Inflammatory macrophage treated with lipopolysaccharide for 4 hours (primary cell): ENCODE measurements around the gene FGF18.
"Not testable (repeated sequence)": the region's sequence is repeated elsewhere in the genome, so short reads cannot be mapped to it uniquely, and the experiment has no call there.

Experiments
- DNase-seq: peaks from one replicate; pipeline ENCODE4 v3.0.0-alpha.2; 2020

The FGF18 gene, protein sequence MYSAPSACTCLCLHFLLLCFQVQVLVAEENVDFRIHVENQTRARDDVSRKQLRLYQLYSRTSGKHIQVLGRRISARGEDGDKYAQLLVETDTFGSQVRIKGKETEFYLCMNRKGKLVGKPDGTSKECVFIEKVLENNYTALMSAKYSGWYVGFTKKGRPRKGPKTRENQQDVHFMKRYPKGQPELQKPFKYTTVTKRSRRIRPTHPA

DNA sequence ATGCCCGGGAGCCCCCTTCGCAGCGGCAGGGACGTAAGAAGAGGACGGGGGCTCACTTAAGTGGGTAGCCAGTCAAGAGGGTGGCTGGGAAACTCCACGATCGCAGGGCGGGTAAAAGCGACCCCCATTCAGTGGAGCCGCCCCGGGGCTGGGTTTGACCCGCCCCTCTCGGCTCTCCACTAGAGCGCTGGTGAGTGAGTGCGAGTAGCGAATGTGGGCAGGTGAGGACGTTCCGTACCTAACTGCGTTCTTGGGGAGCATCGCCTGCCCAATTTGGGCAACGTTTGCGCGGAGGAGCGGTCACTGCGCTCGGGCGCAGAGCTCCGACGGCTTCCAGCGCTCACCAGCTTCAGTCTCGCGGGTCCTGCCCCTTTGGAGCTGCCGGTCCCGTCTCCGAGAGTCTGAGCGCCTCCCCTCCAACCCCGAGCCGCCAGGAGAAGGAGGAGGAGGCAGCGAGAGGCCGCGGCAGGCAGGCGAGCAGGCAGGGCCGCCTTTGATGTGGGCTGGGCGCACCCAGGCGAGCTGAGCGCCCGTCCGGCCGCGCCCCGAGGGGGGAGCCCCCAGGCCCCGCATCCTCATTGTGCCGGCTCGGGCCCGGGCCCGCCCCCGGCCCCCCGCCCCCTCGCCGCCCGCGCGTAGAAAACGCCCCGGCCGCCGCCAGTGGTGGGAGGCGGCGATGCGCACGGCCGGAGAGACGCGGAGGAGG is at the start of gene FGF18:
Gene FGF18 (plus strand): TSS at position 666 of the 706 bp plus-strand sequence. CDS start 553 bp downstream, outside the sequence.
- DNase-seq = peak; percentile 5

DNA sequence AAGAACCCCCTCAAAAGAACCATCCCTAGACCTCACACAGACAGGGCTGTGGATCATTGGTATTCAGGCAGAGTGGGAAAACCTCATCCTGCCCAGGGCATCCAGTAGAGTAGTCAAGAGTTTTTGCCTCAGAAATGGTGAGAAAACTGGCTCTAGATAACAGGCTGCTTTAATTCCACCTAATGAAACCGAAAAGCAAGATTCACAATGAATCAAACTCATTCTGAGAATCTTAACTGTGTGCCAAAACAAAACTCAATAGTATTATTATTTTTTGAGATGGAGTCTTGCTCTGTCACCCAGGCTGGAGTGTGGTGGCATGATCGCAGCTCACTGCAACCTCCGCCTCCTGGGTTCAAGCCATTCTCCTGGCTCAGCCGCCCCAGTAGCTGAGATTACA is 49.5 kb upstream of the FGF18 start:
- no peak for DNase-seq

DNA sequence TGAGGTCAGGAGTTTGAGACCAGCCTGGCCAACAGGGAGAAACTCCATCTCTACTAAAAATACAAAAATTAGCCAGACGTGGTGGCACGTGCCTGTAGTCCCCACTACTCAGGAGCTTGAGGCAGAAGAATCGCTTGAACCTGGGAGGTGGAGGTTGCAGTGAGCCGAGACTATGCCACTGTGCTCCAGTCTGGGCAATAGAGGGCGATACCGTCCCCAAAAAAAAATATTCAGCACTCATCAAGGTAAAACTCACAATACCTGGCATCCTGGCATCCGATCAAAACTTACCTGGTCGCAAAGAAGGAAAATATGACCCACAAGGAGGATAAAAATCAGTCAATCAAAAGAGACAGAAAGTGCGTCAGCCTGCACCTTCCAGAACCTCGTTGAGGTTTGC is 48.6 kb upstream of the FGF18 start:
- not testable (repeated sequence) for DNase-seq

DNA sequence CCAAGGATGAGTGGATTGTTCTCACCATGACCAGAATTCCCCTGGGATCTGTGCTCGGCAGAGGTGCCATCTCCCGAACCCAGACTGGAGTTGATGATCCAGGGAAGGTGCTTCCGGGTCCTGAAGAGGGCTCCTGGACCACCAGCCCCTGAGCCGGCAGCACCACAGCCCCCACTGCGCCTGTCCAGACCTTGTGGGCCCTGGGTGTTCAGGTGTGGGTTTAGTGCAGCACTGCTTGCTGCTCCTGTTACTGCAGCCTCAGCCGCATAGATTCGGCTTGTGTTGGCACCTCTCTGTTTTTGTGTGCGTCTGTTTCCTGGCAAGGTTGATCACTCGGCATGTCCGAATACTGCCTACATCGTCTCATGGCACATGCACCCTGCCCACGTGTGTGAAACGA is 48.1 kb upstream of the FGF18 start:
- DNase-seq = no peak

DNA sequence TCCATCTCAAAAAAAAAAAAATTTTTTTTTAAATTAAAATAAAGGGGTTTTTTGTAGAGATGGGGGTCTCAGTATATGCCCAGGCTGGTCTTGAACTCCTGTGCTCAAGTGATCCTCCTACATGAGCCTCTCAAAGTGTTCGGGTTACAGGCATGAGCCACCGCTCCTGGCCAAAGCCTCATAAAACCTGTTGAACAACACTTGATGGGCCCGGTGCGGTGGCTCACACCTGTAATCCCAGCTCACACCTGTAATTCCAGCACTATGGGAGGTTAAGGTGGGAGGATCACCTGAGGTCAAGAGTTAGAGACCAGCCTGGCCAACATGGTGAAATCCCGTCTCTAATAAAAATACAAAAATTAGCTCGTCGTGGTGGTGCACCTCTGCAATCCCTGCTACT is 39.5 kb upstream of the FGF18 start:
- DNase-seq = no peak

DNA sequence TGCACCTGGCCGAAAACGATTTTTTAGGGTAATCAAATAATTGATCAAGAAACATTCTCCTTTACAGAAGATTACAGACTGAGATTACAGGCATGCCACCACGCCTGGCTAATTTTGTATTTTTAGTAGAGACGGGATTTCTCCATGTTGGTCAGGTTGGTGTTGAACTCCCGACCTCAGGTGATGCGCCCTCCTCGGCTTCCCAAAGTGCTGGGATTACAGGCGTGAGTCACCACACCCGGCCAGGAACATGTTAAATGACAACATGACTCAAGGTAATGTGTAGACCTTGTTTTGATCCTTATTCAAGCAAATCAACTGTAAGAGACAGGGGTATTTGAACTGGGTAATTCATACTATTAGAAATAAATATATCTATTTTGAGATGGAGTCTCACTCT is 35.0 kb upstream of the FGF18 start:
- DNase-seq = not testable (repeated sequence)

DNA sequence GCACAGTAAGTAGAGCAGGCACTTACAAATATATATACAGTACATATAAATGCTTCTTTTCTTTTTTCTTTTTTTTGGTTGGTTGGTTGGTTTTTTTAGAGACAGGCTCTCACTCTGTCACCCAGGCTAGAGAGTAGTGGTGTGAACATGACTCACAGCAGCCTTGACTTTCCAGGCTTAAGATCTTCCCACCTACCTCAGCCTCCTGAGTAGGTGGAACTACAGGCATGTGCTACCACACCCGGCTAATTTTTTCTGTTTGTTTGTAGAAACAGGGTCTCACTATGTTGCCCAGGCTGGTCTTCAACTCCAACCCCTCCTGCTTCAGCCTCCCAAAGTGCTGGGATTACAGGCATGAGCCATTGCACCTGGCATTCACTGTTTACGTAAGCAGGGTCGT is 34.4 kb upstream of the FGF18 start:
- DNase-seq = peak; percentile 30

DNA sequence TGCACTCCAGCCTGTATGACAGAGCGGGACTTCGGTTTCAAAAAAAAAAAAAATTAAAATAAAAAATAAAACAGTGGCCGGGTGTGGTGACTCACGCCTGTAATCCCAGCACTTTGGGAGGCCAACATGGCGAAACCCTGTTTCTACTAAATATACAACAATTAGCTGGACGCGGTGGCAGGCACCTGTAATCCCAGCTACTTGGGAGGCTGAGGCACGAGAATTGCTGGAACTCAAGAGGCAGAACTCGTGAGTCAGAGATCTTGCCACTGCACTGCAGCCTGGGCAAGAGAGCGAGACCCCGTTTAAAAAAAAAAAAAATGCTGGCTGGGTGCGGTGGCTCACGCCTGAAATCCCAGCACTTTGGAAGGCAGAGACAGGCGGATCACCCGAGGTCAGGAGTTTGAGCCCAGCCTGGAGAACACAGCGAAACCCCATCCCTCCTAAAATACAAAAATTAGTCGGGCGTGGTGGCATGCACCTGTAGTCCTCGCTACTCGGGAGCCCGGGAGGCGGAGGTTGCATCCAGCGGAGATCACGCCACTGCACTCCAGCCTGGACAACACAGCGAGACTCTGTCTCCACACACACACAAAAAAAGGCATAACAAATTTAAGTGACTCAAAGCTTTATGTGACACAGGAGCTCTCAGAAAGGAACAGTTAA is 33.3 kb upstream of the FGF18 start:
- no peak for DNase-seq

DNA sequence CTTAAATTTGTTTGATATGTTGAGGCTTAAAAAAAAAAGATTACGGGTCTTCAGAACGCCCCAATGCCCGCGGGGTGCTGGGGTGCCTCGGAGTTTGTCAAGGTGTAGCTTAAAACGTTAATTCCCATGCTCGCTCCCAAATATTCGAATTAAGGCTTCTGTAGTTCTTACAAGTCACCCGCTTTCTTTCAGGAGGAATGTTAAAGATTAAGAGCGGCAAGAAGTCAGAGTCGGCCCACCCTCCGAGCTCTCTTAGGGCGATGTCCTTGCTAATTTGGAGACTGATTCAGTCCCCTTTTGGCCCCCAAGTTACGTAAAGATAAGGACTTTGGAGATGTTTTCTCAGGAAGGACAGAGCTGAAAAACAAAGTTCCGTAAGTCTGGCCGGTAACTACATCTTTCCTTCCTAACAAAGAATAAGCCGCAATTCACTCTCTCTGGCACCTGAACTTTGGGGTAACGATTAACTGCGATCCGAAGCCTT is 32.5 kb upstream of the FGF18 start:
- DNase-seq = no peak

DNA sequence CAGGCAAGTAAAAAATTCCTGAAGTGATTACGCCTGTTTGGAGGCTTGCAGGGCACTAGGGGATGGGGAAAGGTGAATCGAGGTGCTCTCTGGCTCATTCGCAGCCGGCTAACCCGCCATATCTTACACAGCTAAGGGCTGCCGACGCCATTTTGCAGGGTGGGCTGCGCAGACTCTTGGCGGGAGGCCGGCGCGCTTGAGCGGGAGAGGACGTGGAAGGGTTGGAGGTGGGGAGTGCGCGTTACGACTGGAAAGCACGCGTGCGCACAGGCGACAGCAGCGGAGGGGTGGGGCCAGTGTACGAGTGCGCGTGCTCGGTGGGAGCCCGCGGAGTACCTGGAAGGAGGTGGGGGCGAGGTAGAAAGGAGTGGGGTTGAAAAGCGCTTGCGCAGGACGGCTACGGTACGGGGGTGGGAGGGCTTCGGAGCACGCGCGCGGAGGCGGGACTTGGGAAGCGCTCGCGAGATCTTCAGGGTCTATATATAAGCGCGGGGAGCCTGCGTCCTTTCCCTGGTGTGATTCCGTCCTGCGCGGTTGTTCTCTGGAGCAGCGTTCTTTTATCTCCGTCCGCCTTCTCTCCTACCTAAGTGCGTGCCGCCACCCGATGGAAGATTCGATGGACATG is 32.0 kb upstream of the FGF18 start, which contains the start of gene NPM1:
Gene NPM1 (plus strand): TSS at position 505 of the 625 bp plus-strand sequence. CDS start 100 bp downstream, at position 605.
- DNase-seq = peak; percentile 95

DNA sequence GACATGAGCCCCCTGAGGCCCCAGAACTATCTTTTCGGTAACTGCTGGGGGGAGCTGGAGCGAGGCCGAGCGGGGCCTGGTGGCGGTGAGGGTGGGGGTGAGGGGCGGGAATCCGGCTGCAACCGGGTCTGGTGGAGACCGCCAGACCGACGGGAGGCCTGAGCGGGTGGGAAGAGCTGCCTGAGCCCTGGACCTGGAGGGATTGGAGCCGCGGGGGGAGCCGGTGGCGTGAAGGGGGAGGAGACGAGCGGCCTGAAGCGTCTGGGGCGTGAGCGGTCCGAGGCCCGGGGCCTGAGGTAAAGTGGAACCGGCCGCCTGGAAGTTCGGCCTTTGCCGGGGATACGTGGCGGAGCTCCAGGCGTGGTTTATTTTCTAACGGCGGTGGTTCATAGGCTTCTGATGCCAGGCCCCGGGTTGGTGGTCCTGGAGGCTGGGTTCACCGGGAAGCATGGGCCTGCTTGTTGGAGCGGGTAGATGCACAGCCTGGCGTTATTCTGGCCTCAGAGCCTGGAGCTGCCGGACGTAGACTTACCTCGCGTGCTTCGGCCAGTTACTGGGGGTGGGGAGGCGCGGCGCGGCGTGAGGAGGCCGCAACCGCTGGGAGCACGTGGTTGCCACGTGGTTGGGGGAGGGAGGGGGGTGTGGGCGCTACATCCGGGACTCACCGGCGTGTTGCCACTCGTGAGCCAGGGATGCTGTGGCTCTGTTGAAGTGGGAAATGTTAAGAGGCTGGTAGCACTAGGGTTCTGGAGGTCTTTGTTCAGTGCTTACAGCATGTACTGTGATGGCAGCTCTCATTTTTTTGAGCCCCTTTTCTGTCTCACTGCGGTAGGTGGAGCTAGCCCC is 31.3 kb upstream of the FGF18 start:
- peak; percentile 68 for DNase-seq

DNA sequence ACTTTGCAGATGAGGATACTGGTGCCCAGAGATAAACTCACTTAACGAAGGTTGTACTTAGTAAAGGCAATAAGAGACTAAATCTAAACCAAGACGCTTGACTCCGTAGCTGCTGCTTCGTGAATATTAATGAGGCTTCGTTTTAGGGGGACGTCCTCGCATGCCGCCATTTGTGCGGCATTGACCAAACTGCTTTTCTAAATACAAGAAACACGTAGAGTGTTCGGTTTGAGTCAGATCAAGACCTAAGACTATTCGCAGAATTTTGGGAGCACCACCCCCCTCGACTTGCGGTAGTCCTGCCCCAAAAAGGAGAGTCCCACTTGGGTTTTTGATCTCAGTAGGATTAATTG is 30.7 kb upstream of the FGF18 start:
- DNase-seq = no peak

DNA sequence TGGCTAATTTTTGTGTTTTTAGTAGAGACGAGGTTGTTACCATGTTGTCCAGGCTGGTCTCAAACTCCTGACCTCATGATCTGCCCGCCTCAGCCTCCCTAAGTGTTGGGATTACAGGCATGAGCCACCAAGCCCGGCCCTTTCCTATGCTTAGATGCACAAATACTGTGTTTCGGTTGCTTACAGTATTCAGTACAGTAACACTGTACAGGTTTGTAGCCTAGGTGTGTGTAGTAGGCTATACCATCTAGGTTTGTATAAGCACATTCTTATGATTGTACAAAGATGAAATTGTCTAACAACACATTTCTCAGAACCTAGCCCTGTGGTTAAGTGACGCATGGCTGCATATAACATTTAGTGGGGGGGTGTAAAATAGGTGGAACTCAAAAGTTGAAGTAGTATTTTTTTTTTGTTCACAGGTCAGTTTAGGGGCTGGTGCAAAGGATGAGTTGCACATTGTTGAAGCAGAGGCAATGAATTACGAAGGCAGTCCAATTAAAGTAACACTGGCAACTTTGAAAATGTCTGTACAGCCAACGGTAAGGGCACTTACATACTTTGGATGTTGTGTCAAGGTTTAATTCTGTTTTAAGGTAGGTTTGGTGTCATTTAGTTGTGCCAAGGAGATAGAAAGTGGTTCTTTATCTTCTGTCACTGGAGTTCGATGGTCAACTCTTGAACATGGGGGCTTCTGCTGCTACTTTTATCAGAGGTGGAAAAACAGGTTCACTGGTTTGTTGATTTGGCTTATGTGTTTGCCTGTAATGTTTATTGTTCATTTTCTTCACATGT is 28.4 kb upstream of the FGF18 start:
- DNase-seq = no peak

DNA sequence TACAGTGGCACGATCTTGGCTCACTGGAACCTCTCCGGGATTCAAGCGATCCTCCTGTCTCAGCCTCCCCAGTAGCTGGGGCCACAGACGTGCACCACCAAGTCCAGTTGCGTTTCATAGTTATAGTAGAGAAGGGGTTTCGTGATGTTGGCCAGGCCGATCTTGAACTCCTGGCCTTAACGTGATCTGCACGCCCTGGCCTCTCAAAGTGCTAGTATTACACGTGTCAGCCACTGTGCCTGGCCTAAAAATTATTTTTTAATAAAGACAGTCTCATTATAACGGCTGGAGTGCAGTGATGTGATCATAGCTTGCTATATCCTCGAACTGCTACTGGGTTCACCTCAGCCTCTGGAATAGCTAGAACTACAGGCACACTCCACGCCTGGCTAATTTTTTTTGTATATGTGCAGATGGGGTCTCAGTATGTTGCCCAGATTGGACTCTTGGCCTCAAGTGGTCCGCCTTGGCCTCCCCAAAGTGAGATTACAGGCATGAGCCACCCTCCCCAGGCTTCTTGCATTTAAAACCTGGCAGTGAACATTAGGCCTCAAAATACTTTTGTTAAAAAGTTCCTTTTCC is 27.4 kb upstream of the FGF18 start:
- no peak for DNase-seq

DNA sequence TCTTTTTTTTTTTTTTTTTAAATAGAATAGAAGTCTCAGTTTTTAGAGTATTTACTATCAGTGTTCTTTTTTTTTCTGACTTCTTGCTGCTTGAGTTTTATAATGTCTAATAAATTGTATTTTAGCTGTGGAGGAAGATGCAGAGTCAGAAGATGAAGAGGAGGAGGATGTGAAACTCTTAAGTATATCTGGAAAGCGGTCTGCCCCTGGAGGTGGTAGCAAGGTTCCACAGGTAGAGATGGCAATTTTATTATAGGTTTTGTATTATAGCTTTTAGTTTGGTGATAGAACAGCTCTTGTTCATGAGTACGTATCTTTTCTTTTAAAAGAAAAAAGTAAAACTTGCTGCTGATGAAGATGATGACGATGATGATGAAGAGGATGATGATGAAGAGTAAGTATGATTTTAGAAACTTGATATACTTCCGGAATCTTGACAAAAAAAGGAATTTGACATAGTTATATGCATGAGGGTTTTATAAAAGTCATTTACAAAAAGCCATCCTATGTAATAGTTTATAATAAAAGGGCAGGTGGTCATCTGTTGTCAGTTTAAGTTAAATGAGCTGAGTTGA is 26.8 kb upstream of the FGF18 start:
- DNase-seq = no peak

DNA sequence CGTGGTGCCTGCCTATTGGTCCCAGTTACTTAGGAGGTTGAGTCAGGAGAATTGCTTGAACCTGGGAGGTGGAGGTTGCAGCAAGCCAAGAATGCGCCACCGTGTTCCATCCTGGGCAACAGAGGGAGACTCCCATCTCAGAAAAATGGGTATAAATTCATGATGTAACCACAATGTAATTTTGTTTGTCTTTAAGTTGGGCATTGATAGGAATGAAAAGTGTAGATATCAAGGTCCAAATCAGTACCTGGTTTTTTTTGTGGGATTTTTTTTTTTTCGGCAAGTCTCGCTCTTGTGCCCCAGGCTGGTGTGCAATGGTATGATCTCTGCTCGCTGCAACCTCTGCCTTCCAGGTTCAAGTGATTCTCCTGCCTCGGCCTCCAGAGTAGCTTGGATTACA is 24.4 kb upstream of the FGF18 start:
- DNase-seq = no peak

DNA sequence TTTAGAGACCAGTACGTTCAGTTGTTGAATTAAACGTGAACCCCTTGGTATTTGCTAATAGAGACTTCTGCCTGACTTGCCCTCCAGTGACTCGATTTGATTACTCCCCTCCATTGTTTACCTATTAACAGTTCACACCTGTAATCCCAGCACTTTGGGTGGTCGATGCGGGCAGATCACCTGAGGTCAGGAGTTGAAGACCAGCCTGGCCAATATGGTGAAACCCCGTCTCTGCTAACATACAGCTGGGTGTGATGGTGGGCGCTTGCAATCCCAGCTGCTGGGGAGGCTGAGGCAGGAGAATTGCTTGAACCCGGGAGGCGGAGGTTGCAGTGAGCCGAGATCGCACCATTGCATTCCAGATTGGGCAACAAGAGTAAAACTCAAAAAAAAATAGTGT is 22.9 kb upstream of the FGF18 start:
- DNase-seq = not testable (repeated sequence)

DNA sequence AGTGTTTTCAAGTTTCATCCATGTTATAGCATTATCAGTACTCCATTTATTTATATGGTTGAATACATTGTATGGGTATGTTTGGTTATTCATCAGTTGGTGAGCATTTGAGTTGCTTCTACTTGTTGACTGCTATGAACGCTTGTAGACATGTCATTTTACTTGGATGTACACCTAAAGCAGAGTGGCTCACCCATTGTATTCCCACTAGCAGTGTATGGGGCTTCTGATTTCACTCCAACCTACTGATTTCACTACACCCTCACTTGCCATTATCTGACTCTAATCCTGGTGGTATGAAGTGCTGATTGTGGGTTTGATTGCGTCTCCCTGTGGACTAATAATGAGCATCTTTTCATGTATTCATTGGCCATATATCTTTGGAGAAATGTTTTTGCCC is 22.3 kb upstream of the FGF18 start:
- no peak for DNase-seq

DNA sequence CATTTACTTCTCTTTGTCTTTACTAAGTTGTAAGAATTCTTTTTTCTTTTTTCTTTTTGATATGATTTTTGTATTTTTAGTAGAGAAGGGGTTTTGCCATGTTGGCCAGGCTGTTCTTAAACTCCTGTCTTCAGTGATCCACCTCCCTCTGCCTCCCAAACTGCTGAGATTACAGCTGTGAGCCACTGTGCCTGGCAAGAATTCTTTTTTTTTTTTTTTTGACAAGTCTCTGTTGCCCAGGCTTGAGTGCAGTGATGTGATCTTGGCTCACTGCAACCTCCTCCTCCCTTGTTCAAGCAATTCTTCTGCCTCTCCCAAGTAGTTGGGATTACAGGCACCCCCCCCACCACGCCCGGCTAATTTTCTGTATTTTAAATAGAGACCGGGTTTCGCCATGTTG is 21.8 kb upstream of the FGF18 start:
- DNase-seq = no peak

DNA sequence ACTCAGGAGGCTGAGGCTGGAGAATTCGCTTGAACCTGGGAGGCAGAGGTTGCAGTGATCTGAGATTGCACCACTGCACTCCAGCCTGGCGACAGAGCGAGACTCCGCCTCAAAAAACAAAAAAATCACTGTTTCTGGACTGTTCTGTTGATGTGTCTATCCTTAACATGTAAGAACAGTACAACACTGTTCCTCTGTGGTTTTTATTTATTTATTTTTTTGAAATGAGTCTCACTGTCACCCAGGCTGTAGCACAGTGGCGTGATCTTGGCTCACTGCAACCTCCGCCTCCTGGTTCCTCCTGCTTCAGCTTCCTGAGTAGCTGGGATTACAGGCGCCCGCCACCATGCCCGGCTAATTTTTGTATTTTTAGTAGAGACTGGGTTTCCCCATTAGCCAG is 20.8 kb upstream of the FGF18 start:
- DNase-seq = not testable (repeated sequence)

DNA sequence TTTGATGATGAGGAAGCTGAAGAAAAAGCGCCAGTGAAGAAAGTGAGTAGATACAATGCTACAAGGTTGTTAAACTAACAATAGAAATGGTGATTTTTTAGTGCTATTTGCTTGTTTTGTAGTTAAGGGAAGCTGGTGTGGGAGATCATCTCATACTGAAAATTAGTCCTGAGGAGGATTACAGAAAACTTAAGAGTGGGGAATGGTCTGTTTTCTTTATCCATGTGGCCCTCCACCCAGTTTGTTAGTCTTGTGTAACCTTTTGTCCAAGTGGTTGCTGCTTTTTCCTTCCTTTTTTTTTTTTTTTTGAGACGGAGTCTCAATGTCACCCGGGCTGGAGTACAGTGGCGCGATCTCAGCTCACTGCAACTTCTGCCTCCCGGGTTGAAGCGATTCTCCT is 19.3 kb upstream of the FGF18 start:
- no peak for DNase-seq
